GM21717 (cell line): Measurements from ENCODE around the gene PRSS16.
"Not testable (repeated sequence)": the region's sequence is repeated elsewhere in the genome, so short reads cannot be mapped to it uniquely, and the experiment has no call there.

Experiments
- ATAC-seq: cut with Tn5 transposase; IDR thresholded peaks from one replicate; pipeline ENCODE4 v1.9.1; 2021; ENCODE audit warnings: mild to moderate bottlenecking, moderate library complexity; ENCODE audit not compliant: unreplicated experiment

The PRSS16 gene

DNA sequence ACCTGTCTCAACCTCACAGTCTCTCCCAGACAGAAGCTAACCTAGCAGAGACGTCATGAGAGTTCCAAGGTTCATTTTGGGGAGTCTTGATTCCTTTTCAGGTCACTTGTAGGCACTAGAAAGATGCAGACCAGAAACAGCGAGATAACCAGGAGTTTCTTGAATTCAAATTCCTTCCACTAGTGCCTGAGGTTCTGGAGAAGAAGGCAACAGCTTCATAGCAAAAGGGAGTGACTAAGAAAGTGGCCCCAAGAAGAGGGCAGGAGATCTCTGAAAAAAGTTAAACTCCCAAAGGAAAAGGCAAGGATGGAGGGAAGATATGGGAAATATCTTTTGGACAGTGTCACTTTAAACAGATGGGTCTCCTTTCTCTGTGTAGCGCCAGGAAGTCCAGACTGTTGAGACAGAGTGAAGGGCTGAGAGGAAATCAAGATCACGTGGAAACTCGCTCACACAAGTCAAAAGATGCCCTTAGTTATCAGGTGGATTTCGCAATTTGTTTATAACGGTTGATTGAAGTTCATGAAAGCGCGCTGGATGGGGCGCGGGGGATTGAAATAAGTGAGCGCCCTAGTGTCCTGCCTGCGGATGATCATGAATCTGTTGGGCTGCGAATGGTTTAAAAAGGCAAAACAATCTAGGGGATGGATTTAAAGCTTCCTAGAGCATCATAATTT is 4.8 kb upstream of the PRSS16 start:
- ATAC-seq, result no peak

DNA sequence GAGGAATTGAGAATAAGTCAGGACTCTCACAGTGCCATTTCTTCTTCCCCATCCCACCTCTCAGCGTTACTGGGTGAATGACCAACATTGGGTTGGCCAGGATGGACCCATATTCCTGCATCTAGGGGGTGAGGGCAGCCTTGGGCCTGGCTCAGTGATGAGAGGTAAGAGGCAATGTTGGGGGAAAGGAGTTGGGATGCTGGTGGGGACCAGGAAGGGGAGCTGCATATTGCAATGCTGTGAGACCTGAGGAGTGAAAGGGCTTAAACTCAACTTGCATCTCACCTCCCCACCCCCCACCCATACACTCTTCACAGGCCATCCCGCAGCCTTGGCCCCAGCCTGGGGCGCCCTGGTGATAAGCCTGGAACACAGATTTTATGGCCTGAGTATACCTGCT is 1.3 kb downstream of the PRSS16 start:
- no peak for ATAC-seq

- ATAC-seq, result no peak
Measured at GRCh38 chr6:27250277-27251111, 3.0 kb downstream of the PRSS16 start.

DNA sequence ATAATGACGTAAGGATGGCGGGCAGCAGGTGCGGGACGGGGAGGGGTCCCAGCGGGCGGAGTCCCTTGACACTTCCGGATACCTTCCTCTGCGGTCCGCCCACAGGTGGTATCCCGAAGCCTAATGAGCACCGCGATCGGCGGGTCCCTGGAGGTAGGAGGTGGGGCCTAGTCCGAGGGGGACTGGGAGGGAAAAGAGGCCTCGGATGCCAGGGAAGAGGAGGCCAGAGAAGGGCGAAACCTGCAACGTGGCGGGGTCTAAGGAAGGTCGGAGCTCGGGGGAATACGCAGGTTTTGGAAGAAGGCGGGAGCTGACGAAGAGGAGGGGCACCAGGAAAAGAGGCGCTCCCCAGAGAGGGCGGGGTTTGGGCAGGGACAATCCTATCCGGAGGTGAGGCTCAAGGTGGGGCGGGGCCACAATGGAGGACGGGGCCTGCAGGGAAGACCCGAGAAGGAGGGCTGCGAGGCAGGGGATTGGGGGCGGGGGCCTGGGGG is 3.7 kb downstream of the PRSS16 start:
- ATAC-seq, result peak; percentile 73

DNA sequence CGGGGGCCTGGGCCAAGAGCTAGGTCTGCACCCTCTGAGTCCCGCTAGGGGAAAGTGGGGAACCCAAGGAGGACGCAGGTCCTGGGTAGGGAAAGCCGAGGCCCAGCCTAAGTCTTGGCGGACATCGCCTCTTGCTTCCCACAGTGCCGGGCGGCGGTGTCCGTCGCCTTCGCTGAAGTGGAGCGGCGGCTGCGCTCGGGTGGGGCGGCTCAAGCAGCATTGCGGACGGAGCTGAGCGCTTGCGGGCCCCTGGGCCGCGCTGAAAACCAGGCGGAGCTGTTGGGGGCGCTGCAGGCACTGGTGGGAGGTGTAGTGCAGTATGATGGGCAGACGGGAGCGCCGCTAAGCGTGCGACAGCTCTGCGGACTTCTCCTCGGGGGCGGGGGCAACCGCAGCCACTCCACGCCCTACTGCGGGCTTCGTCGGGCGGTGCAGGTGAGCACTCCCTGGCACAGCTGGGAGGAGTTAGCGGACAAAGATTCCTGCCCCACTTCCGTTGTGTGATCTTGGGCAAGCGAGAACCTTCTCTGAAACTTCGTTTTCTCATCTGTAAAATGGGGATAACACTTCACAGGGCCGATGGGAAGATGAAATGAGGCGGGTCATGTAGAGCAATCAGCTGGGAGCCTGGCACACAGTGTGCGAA is 4.2 kb downstream of the PRSS16 start:
- ATAC-seq, result peak; percentile 82

GRCh38 chr6:27254566-27254965 is 7.1 kb downstream of the PRSS16 start:
- no peak for ATAC-seq

GRCh38 chr6:27255866-27256265 is 8.4 kb downstream of the PRSS16 start:
- no peak for ATAC-seq

DNA sequence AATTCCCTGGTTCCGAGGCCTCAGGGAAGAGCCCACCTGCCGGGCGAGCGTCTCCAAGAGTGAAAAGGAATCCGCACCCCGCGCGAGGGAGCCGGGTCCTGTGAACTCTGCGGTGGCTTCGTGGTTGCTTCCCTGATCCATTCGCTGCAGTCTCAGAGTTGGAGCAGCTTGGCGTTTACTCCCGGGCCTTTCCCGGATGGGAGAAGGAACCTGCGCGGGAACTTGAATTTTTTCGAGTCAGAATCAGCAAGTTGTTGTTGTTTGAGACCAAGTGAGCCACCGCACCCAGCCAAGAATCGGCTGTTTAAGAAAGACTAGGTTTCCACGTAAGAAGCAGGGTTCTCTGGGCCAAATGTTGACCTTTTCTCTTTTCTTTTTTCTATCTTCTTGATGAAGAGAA is 12.9 kb downstream of the PRSS16 start:
- ATAC-seq, result no peak

DNA sequence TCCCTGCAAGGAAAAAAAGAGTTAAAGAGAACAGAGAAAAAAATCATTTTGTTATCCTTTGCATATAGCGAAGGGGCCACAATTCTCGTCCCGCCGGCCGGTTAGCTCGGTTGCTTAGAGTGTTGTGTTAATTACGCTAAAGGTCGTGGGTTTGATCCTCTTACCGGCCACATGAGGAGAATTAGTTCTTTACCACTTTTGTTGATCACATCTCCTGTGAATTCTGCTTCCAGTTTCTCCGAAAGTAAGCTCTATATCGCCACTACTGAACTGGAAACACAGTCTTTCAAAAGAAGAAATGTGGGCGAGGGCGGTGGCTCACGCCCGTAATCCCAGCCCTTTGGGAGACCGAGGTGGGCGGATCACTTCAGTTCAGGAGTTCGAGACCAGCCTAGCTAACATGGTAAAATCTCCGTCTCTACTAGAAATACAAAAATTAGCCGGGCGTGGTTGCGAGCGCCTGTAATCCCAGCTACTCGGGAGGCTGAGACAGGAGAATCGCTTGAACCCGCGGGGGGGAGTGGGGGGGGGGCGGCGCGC is 13.4 kb downstream of the PRSS16 start:
- ATAC-seq, result no peak

DNA sequence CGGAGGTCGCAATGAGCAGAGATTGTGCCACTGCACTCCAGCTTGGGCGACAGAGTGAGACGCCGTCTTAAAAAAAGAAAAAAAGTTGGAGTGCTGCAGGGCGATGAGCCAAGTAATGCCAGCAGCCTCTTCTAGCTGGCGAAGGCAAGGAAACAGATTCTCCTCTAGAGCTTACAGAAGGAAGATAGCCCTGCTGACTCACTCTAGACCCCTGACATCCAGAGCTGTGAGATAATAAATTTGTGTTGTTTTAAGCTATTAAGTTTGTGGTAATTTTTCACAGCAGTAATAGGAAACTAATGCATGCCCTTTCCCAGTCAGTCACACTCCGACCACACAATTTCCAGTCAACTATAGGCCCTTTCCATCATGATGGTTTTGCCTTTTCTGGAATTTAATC is 16.4 kb downstream of the PRSS16 start:
- no peak for ATAC-seq

- not testable (repeated sequence) for ATAC-seq
Measured at GRCh38 chr6:27267003-27267402, 19.5 kb downstream of the PRSS16 start.

GRCh38 chr6:27267857-27268434 is 20.4 kb downstream of the PRSS16 start:
- no peak for ATAC-seq

DNA sequence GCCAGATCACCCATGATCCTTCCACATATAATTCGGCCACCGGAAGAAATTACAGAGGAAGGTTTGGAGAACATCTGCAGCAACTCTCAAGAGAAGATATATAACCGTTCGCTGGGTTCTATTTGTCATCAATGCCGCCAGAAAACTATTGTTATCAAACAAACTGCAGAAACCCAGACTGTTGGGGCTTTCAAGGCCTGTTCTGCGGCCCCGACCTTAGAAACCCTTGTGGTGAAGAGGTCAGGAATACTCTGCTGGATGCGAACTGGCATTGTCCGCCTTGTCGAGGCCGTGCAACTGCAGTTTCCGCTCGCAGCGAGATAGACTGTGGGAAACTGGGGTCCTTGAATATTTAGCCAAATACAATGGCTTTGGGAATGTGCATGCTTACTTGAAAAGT is 21.3 kb downstream of the PRSS16 start:
- no peak for ATAC-seq

DNA sequence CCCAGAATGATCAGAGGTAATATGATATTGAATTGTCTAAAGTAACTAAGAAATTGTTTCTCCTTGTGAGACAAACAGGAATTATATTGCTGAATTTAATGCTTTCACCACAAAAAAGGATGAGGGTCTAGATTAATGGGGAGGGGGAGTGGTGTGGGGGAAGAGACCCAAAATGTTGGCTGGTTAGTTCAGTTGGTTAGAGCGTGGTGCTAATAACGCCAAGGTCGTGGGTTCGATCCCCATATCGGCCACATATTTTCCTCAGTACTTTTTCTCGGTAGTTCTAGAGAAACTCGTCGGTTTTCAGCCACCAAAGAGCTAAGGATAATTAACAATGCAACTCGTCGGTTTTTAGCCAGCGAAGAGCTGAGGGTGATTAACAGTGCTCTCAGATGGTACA is 26.3 kb downstream of the PRSS16 start:
- no peak for ATAC-seq

DNA sequence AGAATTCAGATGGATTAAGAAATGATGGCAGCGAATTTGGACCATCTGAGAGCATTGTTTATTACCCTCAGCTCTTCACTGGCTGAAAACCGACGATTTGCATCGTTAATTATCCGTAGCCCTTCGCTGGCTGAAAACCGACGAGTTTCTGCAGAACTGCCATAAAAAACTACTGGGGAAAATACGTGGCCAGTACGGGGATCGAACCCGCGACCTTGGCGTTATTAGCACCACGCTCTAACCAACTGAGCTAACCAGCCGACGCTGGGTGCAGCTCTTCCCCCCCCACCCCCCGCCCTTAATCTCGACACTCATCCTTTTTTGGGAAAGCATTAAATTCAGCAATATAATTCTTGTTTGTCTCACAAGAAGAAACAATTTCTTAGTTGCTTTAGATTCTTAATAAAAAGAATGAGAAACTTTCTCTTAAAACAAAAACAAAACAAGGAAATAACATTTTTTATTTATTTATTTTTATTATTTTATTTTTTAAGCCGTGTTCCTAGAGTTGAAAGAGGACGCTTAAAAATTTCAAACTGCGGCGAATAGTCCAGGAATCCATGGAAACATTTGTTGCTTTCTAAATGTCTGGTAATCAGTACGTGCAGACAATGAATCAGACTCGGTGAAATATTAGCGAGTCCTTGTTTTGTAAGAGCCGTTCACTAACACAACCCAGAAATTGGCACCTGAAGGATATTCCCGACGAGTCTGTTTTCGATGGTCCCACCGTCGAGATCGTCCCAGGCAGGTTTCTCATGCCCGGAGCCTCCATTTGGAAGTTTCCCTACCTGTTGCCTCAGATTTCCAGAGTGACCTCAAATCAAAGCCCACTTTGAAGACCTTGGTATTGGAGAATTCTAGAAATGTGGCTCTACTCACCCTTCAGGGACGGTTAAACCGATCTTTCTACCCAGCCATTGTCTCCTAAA is 27.8 kb downstream of the PRSS16 start:
- no peak for ATAC-seq

DNA sequence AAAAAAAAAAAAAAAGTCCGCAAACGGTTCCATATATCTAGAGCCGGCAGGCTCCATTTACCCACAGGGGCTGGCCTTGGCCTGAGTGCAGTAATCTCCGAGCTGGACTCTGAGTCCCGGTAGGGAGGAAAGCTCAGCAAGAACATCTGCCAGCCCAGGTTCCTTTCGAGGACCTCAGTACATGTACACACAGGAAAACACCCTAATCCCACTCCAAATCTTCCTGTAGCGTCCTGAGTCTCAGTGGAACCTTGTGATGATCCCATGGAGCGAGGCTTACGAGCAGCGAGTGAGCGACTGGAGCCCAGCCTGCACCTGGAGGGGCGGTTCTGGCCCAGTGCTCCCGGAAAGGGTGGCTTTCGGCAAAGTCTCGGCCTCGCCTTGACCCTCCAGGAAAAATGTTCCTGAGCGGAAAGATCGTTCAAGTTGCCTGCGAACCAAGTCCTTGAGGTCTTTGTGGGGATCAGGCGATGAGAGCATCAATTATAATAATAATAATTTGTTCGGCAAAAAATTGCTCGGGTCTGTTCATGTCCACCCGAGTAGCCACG is 32.1 kb downstream of the PRSS16 start:
- no peak for ATAC-seq

- no peak for ATAC-seq
Measured at GRCh38 chr6:27280064-27280539, 32.6 kb downstream of the PRSS16 start.

DNA sequence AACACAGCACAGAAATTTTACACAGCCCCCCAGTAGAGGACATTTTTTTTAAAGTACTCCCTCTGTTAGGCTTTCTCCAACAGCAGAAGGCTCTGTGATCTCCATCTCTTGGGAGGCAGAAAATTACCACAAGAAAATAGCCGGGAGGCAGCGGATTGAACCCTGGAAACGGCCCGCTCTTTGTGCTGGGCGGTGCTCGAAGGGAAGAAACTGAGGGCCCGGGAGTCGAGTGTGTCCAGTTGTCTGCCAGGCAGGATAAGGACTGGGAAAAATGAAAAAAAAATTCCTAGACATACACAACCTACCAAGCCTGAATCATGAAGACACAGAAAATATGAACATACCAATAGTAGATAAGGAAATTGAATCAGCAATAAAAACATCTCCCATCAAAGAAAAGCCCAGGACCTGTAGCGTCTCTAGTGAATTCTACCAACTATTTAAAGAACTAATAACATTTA is 33.1 kb downstream of the PRSS16 start:
- no peak for ATAC-seq

DNA sequence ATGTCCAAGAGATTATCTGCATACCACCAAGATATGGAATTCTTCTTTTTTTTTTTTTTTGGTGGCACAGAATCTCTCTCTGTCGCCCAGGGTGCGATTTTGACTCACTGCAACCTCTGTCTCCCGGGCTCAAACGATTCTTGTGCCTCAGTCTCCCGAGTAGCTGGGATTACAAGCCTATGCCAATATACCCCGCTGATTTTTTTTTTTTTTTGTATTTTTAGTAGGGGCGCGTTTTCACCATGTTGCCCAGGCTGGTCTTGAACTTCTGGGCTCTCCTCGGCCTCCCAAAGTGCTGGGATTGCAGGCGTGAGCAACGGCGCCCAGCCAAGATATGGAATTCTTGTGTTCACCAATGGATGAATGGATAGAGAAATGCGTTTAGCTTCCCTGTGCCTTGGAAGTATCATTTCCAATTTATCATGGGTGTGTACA is 33.6 kb downstream of the PRSS16 start:
- ATAC-seq, result no peak
